Astrocyte (in vitro differentiated cells and primary cell): ENCODE results near the gene CXCL8. TPM values are rescaled to one million over a fixed set of nuclear protein-coding genes. Genes with fewer than 3 reads are reported as not detected.

ENCODE experiments used
- DNase-seq: peaks from one replicate; pipeline ENCODE4 v3.0.0-alpha.2; 2010; ENCODE audit warnings: low read depth
- FAIRE-seq: peaks from 2 replicates; lab custom pipeline; 2011; peaks lifted over from hg19 to GRCh38; lab: Jason Lieb, UNC
- H2AFZ ChIP-seq: 2 replicates; pipeline ENCODE4 v1.6.0; 2012; ENCODE audit warnings: low read depth, low read length, inconsistent platforms
- H3K27ac ChIP-seq: 2 replicates; pipeline ENCODE4 v1.5.1; 2011; ENCODE audit warnings: low read depth, low read length, inconsistent platforms
- H3K27me3 ChIP-seq: 2 replicates; pipeline ENCODE4 v1.6.0; 2011; ENCODE audit warnings: low read length, inconsistent platforms; ENCODE audit not compliant: insufficient read depth
- H3K36me3 ChIP-seq: 2 replicates; pipeline ENCODE4 v1.5.1; 2011; ENCODE audit warnings: low read length, inconsistent platforms; ENCODE audit not compliant: insufficient read depth
- H3K4me1 ChIP-seq: 2 replicates; pipeline ENCODE4 v1.5.1; 2011; ENCODE audit warnings: low read length, inconsistent platforms; ENCODE audit not compliant: insufficient read depth
- H3K4me2 ChIP-seq: 2 replicates; pipeline ENCODE4 v1.6.0; 2012; ENCODE audit warnings: low read length, inconsistent platforms
- H3K4me3 ChIP-seq: 2 replicates; pipeline ENCODE4 v1.5.1; 2011; ENCODE audit warnings: low read depth, mild to moderate bottlenecking, low read length, inconsistent platforms; ENCODE audit not compliant: insufficient read depth
- H3K79me2 ChIP-seq: 2 replicates; pipeline ENCODE4 v1.6.0; 2012; ENCODE audit warnings: mild to moderate bottlenecking, low read length, inconsistent platforms; ENCODE audit not compliant: insufficient read depth
- H3K9ac ChIP-seq: 2 replicates; pipeline ENCODE4 v1.6.0; 2012; ENCODE audit warnings: mild to moderate bottlenecking, low read length, inconsistent platforms
- H3K9me3 ChIP-seq: 2 replicates; pipeline ENCODE4 v1.5.1; 2012; ENCODE audit warnings: low read depth, mild to moderate bottlenecking, low read length, inconsistent platforms; ENCODE audit not compliant: insufficient read depth
- H4K20me1 ChIP-seq: 2 replicates; pipeline ENCODE4 v1.6.0; 2012; ENCODE audit warnings: low read length, inconsistent platforms; ENCODE audit not compliant: insufficient read depth
- H3K27ac Mint-ChIP-seq: one replicate; pipeline ENCODE4 v1.8.0; 2021; ENCODE audit warnings: mild to moderate bottlenecking, mixed read lengths; ENCODE audit not compliant: unreplicated experiment
- H3K27me3 Mint-ChIP-seq: one replicate; pipeline ENCODE4 v1.8.0; 2021; ENCODE audit warnings: low read depth, mixed read lengths; ENCODE audit not compliant: unreplicated experiment
- H3K36me3 Mint-ChIP-seq: one replicate; pipeline ENCODE4 v1.8.0; 2021; ENCODE audit warnings: low read depth, mixed read lengths; ENCODE audit not compliant: unreplicated experiment
- H3K4me1 Mint-ChIP-seq: one replicate; pipeline ENCODE4 v1.8.0; 2021; ENCODE audit warnings: low read depth, mixed read lengths; ENCODE audit not compliant: unreplicated experiment
- H3K4me3 Mint-ChIP-seq: one replicate; pipeline ENCODE4 v1.8.0; 2021; ENCODE audit warnings: mild to moderate bottlenecking, moderate library complexity, mixed read lengths; ENCODE audit not compliant: unreplicated experiment
- H3K9me3 Mint-ChIP-seq: one replicate; pipeline ENCODE4 v1.8.0; 2021; ENCODE audit warnings: mild to moderate bottlenecking, mixed read lengths; ENCODE audit not compliant: unreplicated experiment
- CTCF ChIP-seq: IDR thresholded peaks from 2 replicates; pipeline ENCODE4 v1.5.1; 2011; ENCODE audit warnings: low read depth, mild to moderate bottlenecking, inconsistent platforms, low read length, moderate library complexity; ENCODE audit not compliant: insufficient read depth
- EZH2 ChIP-seq: IDR thresholded peaks from 2 replicates; pipeline ENCODE4 v1.6.1; 2012; ENCODE audit warnings: mild to moderate bottlenecking, low read length, inconsistent platforms; ENCODE audit not compliant: insufficient read depth
- total RNA-seq: library from RNA; stranded (reverse); gene quantifications from 2 replicates; pipeline ENCODE4 v1.2.1, GENCODE V29; 2021

Gene CXCL8
- total RNA-seq, 1 donor from 2014 or later: 1.5 TPM

GRCh38 chr4:73729534-73730165, 10.7 kb upstream of the CXCL8 start:
- Histone ChIP-seq H3K27me3 (no peaks in the 10 kb centered on the region), H3K9ac (no peak overlapping the region), H3K4me2 (no peak overlapping the region), H2AFZ (no peak overlapping the region), H3K4me1 (peaks cover 12% of the 10 kb centered on the region), H3K36me3 (no peaks in the 10 kb centered on the region), H3K9me3 (no peaks in the 10 kb centered on the region), H3K79me2 (no peaks in the 10 kb centered on the region), H3K27ac (no peak overlapping the region), H4K20me1 (no peaks in the 10 kb centered on the region), H3K4me3 (no peak overlapping the region)
- DNase-seq (peak; percentile 61), FAIRE-seq (peak; percentile 95)
- no peak overlapping the region for H3K4me3 Mint-ChIP-seq
- no peak overlapping the region for H3K27ac Mint-ChIP-seq
- H3K36me3 Mint-ChIP-seq: no peaks in the 10 kb centered on the region
- no peaks in the 10 kb centered on the region for H3K27me3 Mint-ChIP-seq
- H3K9me3 Mint-ChIP-seq: no peaks in the 10 kb centered on the region
- peaks cover 33% of the 10 kb centered on the region for H3K4me1 Mint-ChIP-seq
- peak; percentile 94 for TF ChIP-seq CTCF
- TF ChIP-seq EZH2: no peak

- no peak overlapping the region for H3K4me2 ChIP-seq
- H3K27me3 ChIP-seq: no peaks in the 10 kb centered on the region
- no peak for DNase-seq
- no peak overlapping the region for H3K4me3 Mint-ChIP-seq
- peaks cover 33% of the 10 kb centered on the region for H3K4me1 Mint-ChIP-seq
- H3K4me3 ChIP-seq: no peak overlapping the region
- no peak for FAIRE-seq
- H3K36me3 ChIP-seq: no peaks in the 10 kb centered on the region
- no peaks in the 10 kb centered on the region for H3K79me2 ChIP-seq
- TF ChIP-seq EZH2 (no peak), CTCF (no peak)
- H3K4me1 ChIP-seq: peaks cover 12% of the 10 kb centered on the region
- no peak overlapping the region for H3K9ac ChIP-seq
- H4K20me1 ChIP-seq: no peaks in the 10 kb centered on the region
- H2AFZ ChIP-seq: no peak overlapping the region
- no peak overlapping the region for H3K27ac ChIP-seq
- no peaks in the 10 kb centered on the region for H3K9me3 Mint-ChIP-seq
- H3K36me3 Mint-ChIP-seq: no peaks in the 10 kb centered on the region
- H3K9me3 ChIP-seq: no peaks in the 10 kb centered on the region
- no peaks in the 10 kb centered on the region for H3K27me3 Mint-ChIP-seq
- H3K27ac Mint-ChIP-seq: peak overlapping the region; percentile 48
Observed at GRCh38 chr4:73730292-73730691, 10.1 kb upstream of the CXCL8 start.

GRCh38 chr4:73730867-73731266, 9.5 kb upstream of the CXCL8 start:
- DNase-seq: no peak
- H3K36me3 ChIP-seq: no peaks in the 10 kb centered on the region
- no peaks in the 10 kb centered on the region for H3K79me2 ChIP-seq
- no peaks in the 10 kb centered on the region for H3K9me3 Mint-ChIP-seq
- H2AFZ ChIP-seq: no peak overlapping the region
- no peak overlapping the region for H3K9ac ChIP-seq
- H3K36me3 Mint-ChIP-seq: no peaks in the 10 kb centered on the region
- no peak for FAIRE-seq
- no peaks in the 10 kb centered on the region for H3K27me3 ChIP-seq
- no peak for TF ChIP-seq CTCF
- TF ChIP-seq EZH2: no peak
- no peak overlapping the region for H3K27ac ChIP-seq
- no peak overlapping the region for H3K4me2 ChIP-seq
- no peak overlapping the region for H3K4me3 ChIP-seq
- no peak overlapping the region for H3K27ac Mint-ChIP-seq
- H3K4me1 Mint-ChIP-seq: peaks cover 30% of the 10 kb centered on the region
- no peaks in the 10 kb centered on the region for H3K9me3 ChIP-seq
- peaks cover 7% of the 10 kb centered on the region for H3K4me1 ChIP-seq
- no peaks in the 10 kb centered on the region for H4K20me1 ChIP-seq
- H3K4me3 Mint-ChIP-seq: no peak overlapping the region
- no peaks in the 10 kb centered on the region for H3K27me3 Mint-ChIP-seq
